ENCODE measurements around the gene LCN12. TPM values are rescaled to one million over a fixed set of nuclear protein-coding genes. Genes with fewer than 3 reads are reported as not detected.
A peak's percentile ranks its signal among the peaks of the same experiment; 100 is the strongest.

The LCN12 gene
- total RNA-seq, 1 donor, result 0.86 TPM

DNA sequence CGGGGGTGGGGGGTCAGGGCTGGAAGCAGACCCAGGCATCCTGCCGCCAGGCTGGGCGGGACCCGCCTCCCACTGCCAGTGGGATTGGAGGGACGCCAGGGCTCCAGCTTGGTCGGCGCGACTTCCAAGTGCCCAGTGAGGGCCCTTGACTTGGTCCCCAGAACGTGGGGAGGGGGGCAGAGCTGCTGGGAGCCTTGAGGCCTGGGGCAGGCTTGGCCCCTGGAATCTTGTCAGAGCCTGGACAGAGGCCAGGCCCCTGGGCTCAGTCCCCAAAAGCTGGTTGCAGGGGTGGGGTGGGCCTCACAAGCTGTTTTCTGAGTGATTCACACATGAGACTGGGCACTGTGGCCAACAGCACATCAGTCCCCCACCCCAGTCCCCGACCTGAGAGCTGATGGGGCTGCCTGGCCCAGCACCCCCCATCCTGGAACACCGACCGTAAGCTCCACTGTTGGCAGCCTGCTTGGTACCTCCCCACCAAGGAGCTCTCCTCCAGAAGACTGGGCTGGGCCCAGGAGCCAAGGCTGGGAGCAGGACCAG lies 43.8 kb downstream of the LCN12 start:
- TF ChIP-seq CTCF (IDR thresholded peaks at IDR 0.05; ENCODE audit: insufficient read depth, low read depth, low read length), result no peak
- peak overlapping the region; percentile 51 for H3K4me3 ChIP-seq (ENCODE audit: low read depth, low read length)
- DNase-seq (ENCODE audit: low read depth), result peak; percentile 24

DNA sequence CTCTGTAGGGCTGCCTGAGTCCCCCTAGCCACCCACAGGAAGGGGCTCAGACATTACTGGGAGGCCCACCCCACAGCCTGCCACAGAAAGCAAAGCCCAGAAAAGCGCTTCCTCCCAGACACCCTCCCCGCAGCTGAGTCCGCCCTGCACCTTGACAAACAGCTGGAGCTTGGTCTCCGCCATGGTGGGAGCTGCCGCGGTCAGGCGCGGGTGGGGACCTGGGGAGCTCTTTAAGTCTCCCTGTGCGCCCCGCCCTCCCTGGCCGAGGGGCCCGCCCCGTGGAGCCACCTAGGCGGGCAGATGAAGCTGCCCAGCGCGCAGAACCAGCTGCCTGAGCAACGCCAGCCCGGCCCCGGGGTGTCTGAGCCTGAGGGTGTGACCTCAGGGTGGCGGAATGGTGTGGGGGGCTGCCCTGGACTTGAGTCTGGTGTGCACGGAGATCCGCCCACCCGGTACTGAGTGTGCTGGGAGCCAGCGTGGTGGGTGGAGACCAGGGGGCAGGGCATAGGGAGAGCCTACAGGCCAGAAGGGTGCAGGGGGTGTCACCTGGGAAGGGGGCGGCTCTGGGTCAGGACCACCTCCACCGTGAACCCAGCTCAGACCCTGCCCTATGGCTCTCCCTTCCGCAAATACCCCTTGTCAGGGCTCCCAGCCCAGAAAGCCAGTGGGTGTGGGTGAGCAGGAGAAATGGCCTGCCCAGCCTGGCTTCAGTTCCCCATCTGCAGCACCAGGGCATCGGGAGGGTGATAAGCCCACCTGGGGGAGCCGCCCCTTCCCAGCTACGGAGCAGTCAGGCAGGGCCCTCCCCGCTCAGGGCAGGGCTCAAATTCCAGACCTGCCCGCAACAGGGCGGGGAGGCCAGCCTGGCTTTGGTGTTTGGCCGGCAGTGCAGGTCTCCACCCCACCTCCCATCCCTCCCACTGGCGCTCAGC lies 44.6 kb downstream of the LCN12 start, which contains the start of gene CLIC3:
TSS of gene CLIC3 (minus strand) at position 208 of the 932 bp plus-strand sequence. CDS start at position 183, 25 bp downstream.
- no peak for TF ChIP-seq CTCF (IDR thresholded peaks at IDR 0.05; ENCODE audit: insufficient read depth, low read depth, low read length)
- peak; percentile 47 for DNase-seq (ENCODE audit: low read depth)
- peak within 1 kb of the TSS; percentile 51 for H3K4me3 ChIP-seq (ENCODE audit: low read depth, low read length)

DNA sequence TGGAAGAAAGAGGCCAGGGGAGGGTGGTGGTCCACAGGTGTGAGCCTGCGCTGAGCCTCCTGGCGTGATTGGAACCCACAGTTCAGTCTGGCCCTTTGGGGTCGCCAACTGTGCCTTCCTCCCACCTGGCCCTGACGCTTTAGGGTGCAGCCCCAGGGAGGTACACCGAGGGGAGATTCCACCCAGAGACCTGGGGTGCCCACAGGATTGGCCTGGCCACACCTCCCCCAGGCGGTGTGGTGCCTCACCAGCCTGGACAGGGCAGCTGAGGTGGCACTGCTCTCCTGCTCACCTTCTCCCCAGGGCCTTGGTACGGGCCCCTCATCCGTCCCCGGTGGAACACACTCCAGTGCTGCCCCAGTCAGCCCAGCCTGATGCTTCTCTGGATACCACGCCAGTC lies 45.3 kb downstream of the LCN12 start:
- TF ChIP-seq CTCF (IDR thresholded peaks at IDR 0.05; ENCODE audit: insufficient read depth, low read depth, low read length), result no peak
- no peak for DNase-seq (ENCODE audit: low read depth)

DNA sequence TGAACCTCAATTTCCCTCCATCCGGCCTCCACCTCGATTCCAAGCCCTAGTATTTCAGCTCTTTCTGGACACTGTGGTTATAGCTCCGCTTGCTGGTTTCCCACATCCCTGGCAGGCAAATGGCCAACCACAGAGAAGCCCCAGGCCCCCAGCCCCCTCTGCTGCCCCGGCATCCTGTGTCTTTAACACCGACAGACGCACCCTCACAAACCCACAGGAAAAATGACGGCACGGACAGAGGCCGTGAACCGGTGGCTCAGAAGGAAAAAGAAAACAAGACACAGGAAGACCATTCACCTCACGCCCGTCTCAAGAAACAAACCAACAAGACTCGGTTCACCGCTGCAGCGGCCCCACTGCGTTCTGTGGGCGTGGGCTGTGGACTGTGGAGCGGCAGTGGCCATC lies 45.8 kb downstream of the LCN12 start:
- TF ChIP-seq CTCF (IDR thresholded peaks at IDR 0.05; ENCODE audit: insufficient read depth, low read depth, low read length), result no peak
- no peak for DNase-seq (ENCODE audit: low read depth)
- no peak overlapping the region for H3K4me3 ChIP-seq (ENCODE audit: low read depth, low read length)

More for the DNA sequence above, 45.3 kb downstream of the LCN12 start:
- H3K4me3 ChIP-seq (ENCODE audit: low read depth, low read length), result no peak overlapping the region

- peak; percentile 83 for DNase-seq (ENCODE audit: low read depth)
- no peak overlapping the region for H3K4me3 ChIP-seq (ENCODE audit: low read depth, low read length)
- TF ChIP-seq CTCF (IDR thresholded peaks at IDR 0.05; ENCODE audit: insufficient read depth, low read depth, low read length), result no peak
Observed at GRCh38 chr9:137000177-137000930, 48.3 kb downstream of the LCN12 start.

- no peak for DNase-seq (ENCODE audit: low read depth)
- no peak for TF ChIP-seq CTCF (IDR thresholded peaks at IDR 0.05; ENCODE audit: insufficient read depth, low read depth, low read length)
- H3K4me3 ChIP-seq (ENCODE audit: low read depth, low read length), result no peak overlapping the region
Observed at GRCh38 chr9:137001857-137002645, 50.0 kb downstream of the LCN12 start.

All from fibroblast of villous mesenchyme (primary cell).